SKM-1 (cell line): ENCODE measurements around the gene FRMPD2.
A peak's percentile ranks its signal among the peaks of the same experiment; 100 is the strongest.

Experiments
- DNase-seq: peaks from one replicate; lab custom pipeline; 2025; ENCODE audit not compliant: unreplicated experiment; lab: John Stamatoyannopoulos, UW

Gene FRMPD2

GRCh38 chr10:48274636-48275035 is at the start of gene FRMPD2:
Gene FRMPD2, minus strand, starts transcription at chr10:48274696. Its CDS starts 129 bp downstream, at chr10:48274567.
- no peak for DNase-seq

GRCh38 chr10:48322017-48322416 is 47.5 kb upstream of the FRMPD2 start:
- DNase-seq, result no peak

GRCh38 chr10:48317321-48317990 is 43.0 kb upstream of the FRMPD2 start:
- DNase-seq, result no peak

GRCh38 chr10:48316236-48316635 is 41.7 kb upstream of the FRMPD2 start:
- no peak for DNase-seq

GRCh38 chr10:48314107-48314506 is 39.6 kb upstream of the FRMPD2 start:
- DNase-seq, result no peak

GRCh38 chr10:48309711-48310226 is 35.3 kb upstream of the FRMPD2 start:
- no peak for DNase-seq

- no peak for DNase-seq
These were observed 33.2 kb upstream of the FRMPD2 start for GRCh38 chr10:48307711-48308018.

GRCh38 chr10:48306870-48307710 is 32.6 kb upstream of the FRMPD2 start:
- DNase-seq, result no peak

GRCh38 chr10:48306265-48306869 is 31.9 kb upstream of the FRMPD2 start, which contains the start of gene MAPK8:
Gene MAPK8, plus strand, starts transcription at chr10:48306677. Its CDS starts 94,984 bp downstream, at chr10:48401661.
- peak; percentile 74 for DNase-seq

- DNase-seq, result no peak
These were observed 31.4 kb upstream of the FRMPD2 start for GRCh38 chr10:48305905-48306264.

- DNase-seq, result no peak
These were observed 28.3 kb upstream of the FRMPD2 start for GRCh38 chr10:48302515-48303476.

GRCh38 chr10:48300556-48300955 is 26.1 kb upstream of the FRMPD2 start:
- no peak for DNase-seq

GRCh38 chr10:48299692-48300091 is 25.2 kb upstream of the FRMPD2 start:
- no peak for DNase-seq

GRCh38 chr10:48299066-48299465 is 24.6 kb upstream of the FRMPD2 start:
- DNase-seq, result no peak

- no peak for DNase-seq
These were observed 22.1 kb upstream of the FRMPD2 start for GRCh38 chr10:48296576-48297098.

- DNase-seq, result no peak
These were observed 19.9 kb upstream of the FRMPD2 start for GRCh38 chr10:48294431-48294830.

- no peak for DNase-seq
These were observed 18.1 kb upstream of the FRMPD2 start for GRCh38 chr10:48292616-48293015.

- DNase-seq, result no peak
These were observed 16.7 kb upstream of the FRMPD2 start for GRCh38 chr10:48291190-48291589.

GRCh38 chr10:48290286-48290685 is 15.8 kb upstream of the FRMPD2 start:
- DNase-seq, result no peak

GRCh38 chr10:48289501-48290238 is 15.2 kb upstream of the FRMPD2 start:
- no peak for DNase-seq
